AG09309 (cell line): ENCODE measurements around the gene RAB17.

Experiments used
- DNase-seq: peaks from one replicate; pipeline ENCODE4 v3.0.0-alpha.2; 2010; ENCODE audit warnings: low read depth
- H3K4me3 ChIP-seq: 2 replicates; pipeline ENCODE4 v1.5.1; 2011; ENCODE audit warnings: mild to moderate bottlenecking, low read depth, low read length, moderate library complexity; ENCODE audit not compliant: control insufficient read depth
- TF ChIP-seq, protein P1 (sequence below): IDR thresholded peaks from 2 replicates; pipeline ENCODE4 v1.5.1; 2011; ENCODE audit warnings: mild to moderate bottlenecking, low read depth, low read length, inconsistent platforms; ENCODE audit not compliant: insufficient read depth, control insufficient read depth; ENCODE audit errors: missing control alignments

RAB17 gene

DNA sequence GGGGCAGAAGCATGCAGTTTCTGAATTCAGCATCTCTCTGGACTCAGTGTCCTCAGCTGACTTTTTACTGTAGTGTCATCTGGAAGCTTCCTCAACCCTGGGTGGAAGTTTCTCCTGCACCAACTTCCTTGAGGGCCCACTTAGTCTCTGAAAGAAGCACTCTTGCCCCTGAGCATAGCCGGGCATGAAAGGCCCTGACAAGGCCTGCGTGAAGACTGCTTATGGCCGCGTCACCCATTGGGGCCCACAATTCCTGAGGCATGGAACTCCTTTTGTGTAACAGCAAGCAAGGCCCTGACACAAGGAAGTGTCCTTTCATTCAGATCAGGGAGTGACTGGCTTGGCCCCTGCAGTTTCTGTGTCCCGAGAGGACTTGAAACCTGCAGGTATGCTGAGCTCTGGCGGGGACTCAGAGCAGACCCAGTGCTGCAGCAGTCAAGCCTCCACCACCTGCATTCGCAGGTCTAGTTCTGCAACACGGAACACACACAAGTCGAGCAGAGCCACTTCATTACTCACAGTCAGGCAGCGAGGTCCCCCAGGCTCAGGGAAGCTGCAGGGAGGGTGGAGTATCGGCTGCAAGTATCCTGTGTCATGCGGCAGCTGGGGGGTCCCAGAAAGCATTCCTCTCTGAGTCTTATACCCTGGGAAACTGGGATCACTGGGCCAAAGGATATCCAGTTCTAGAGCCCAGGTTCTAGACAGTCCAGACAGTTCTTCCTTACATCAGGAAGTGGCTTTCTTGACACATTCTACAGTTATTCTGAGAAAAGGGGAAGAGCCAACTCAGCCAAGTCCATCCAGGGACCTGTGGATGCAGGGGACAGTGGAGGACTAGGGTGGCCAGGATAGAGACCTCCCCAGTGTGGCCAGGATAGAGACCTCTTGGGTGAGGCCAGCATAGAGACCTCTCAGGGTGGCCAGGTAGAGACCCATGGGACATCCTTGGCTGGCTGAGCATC lies 59.8 kb downstream of the RAB17 start:
- DNase-seq, result no peak
- no peak overlapping the region for H3K4me3 ChIP-seq
- TF ChIP-seq, protein P1, sequence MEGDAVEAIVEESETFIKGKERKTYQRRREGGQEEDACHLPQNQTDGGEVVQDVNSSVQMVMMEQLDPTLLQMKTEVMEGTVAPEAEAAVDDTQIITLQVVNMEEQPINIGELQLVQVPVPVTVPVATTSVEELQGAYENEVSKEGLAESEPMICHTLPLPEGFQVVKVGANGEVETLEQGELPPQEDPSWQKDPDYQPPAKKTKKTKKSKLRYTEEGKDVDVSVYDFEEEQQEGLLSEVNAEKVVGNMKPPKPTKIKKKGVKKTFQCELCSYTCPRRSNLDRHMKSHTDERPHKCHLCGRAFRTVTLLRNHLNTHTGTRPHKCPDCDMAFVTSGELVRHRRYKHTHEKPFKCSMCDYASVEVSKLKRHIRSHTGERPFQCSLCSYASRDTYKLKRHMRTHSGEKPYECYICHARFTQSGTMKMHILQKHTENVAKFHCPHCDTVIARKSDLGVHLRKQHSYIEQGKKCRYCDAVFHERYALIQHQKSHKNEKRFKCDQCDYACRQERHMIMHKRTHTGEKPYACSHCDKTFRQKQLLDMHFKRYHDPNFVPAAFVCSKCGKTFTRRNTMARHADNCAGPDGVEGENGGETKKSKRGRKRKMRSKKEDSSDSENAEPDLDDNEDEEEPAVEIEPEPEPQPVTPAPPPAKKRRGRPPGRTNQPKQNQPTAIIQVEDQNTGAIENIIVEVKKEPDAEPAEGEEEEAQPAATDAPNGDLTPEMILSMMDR, result no peak

DNA sequence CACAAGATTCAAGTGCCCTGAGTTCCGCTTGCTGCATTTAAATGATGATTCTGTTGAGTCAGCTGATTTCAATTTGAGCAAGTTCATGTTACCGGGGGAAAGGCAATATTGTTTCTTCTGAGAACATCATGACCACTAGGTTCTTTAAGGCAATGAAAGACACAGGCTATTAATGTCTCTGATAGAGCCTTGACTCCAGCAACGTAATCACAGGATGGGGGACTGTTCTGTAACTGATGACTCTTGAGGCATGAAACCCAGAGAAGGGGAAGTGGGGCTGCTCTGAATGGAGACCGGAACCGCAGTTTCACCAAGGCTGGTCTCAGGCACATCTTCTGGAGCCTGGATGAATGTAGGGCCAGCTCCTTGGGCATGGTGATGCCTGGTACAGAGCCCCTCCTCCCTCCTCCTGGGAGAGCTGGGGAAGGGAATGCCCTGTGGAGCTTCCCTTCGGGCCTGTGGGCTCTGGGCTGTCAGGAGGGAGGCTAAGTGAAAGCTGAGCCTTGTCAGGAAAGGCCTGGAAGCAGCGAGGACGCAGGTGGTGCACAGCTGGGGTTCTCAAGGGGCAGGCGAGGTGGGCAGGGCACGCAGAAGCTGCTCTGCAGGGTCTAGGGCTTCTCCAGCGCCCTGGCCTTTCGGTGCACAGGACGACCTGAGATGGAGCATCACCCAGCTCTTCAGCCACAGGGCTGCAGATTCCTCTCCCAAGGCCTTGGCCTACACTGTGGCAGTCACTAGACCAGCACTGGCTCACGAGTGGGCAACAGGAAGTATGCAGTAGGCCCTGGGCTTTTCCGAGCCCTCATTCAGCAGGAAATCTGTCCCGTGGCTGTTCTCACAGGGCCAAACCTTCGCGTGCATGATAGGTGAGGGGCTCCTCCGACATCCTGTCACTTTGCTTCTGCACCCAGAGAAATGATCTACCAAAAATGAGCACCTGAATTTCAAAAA lies 60.8 kb downstream of the RAB17 start:
- DNase-seq, result no peak
- TF ChIP-seq, protein P1, result no peak
- no peak overlapping the region for H3K4me3 ChIP-seq

DNA sequence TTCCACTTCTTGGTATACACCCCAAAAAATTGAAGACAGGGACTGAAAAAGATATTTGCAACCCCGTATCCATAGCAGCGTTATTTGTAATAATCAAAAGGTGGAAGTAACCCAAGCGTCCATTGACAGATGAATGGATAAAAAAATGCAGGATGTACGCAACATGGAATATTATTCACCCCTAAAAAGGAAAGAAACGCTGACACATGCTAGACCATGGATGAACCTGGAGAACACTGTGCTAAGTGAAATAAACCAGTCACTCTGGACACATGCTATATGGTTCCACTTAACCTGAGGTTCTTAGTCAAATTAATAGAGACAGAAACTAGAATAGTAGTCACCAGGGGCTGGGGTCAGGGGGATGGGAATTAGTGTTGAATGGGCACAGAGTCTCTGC lies 62.8 kb downstream of the RAB17 start:
- DNase-seq, result no peak
- H3K4me3 ChIP-seq, result no peak overlapping the region
- TF ChIP-seq, protein P1, result no peak

DNA sequence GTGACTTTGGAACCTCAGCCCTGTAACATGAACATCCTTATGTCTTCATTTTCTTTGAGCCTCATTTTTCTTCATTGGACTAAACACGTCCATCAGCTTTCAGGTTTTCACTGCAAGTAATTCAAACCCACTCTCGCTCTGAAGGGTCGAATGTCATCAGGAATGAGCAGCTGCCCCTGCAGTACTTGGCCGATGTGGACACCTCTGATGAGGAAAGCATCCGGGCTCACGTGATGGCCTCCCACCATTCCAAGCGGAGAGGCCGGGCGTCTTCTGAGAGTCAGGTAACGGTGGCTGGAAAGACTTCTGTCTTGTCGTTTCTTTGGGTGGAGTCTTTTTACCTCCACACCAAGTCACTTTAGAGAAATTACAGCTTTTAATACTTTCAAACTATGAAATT lies 63.3 kb downstream of the RAB17 start:
- H3K4me3 ChIP-seq, result no peak overlapping the region
- TF ChIP-seq, protein P1, result no peak
- no peak for DNase-seq

DNA sequence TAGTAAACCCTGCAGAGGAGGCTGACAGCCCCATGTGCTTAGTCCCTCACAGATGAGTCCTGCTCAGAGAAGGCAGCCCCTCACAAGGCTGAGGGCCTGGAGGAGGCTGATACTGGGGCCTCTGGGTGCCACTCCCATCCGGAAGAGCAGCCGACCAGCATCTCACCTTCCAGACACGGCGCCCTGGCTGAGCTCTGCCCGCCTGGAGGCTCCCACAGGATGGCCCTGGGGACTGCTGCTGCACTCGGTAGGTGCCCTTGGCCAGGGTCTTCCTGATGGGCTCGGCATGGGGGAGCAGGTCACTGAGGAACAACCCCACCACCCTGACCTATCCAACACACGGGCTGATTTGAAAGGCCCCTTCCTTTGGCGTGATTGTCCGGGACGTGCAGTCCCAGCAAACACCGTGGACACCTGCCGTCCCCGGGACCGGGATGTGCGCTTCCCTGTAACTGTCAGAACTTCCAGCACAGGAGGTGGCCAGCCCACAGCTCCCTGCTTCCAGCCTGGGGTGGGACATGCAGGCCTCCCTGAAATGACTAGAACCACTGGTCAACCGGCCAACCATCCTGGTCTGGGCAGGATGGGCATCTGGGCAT lies 64.9 kb downstream of the RAB17 start:
- TF ChIP-seq, protein P1, result no peak
- DNase-seq, result no peak

DNA sequence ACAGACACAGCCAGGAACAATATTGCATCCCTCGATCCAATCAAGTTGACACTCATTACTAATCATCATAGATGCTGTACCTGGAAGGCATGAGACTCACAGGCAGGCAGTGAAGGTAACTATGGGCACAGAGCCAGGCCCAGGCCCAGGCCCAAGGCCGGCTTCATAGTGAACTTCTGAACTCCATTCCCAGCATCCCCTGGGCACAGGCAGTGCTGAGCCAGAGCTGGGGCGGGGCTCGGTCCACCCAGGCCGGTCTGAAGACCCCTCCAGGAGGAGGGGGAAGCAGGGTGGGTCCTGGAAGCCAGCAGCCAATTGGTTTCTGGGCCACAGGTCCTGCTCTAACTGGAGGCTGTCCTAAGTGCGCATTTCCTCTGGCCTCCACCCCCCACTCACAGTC lies 65.9 kb downstream of the RAB17 start:
- no peak overlapping the region for H3K4me3 ChIP-seq
- DNase-seq, result no peak
- TF ChIP-seq, protein P1, result no peak

More for the DNA sequence above, 64.9 kb downstream of the RAB17 start:
- H3K4me3 ChIP-seq, result no peak overlapping the region
